HepG2 (cell line): ENCODE results near the gene RBPMS2. TPM values are rescaled to one million over a fixed set of nuclear protein-coding genes. Genes with fewer than 3 reads are reported as not detected.

ENCODE experiments used
- BHLHE40 ChIP-seq: IDR thresholded peaks from 2 replicates; pipeline ENCODE4 v1.6.1; 2011; ENCODE audit warnings: low read length, improper control_type of control experiment
- KAT2B ChIP-seq: fragments of 150-350 bp; IDR thresholded peaks from 2 replicates; pipeline ENCODE4 v1.6.1; 2014; ENCODE audit warnings: low read depth, low read length, borderline replicate concordance
- KLF13 ChIP-seq: sonication (generic); formaldehyde crosslinking; IDR thresholded peaks from 2 replicates; pipeline ENCODE4 v1.4.0; 2020; ENCODE audit warnings: mild to moderate bottlenecking, missing genetic modification reagents
- KLF16 ChIP-seq, 2 experiments: sonication (generic) in 1 of 2; formaldehyde crosslinking in 1 of 2; IDR thresholded peaks; 2 replicates each; pipeline versions ENCODE4 v1.6.1 to v1.8.0; 2016 to 2023; ENCODE audit warnings: missing genetic modification reagents in 2 of 2, missing compliant biosample characterization in 1 of 2
- MED1 ChIP-seq: sonication (generic); formaldehyde crosslinking; IDR thresholded peaks from 2 replicates; pipeline ENCODE4 v1.4.0; 2020; ENCODE audit warnings: missing genetic modification reagents
- MTA3 ChIP-seq: sonication (generic); formaldehyde crosslinking; IDR thresholded peaks from 2 replicates; pipeline ENCODE4 v1.4.0; 2020; ENCODE audit warnings: missing genetic modification reagents
- PAF1 ChIP-seq: IDR thresholded peaks from 2 replicates; pipeline ENCODE4 v1.6.1; 2016; ENCODE audit warnings: missing genetic modification reagents, missing compliant biosample characterization
- PAX8 ChIP-seq: sonication (generic); formaldehyde crosslinking; IDR thresholded peaks from 2 replicates; pipeline ENCODE4 v1.8.0; 2022; ENCODE audit warnings: mild to moderate bottlenecking, missing genetic modification reagents, borderline replicate concordance
- SRSF1 ChIP-seq: fragments of 200-400 bp; formaldehyde crosslinking; optimal IDR thresholded peaks from 2 replicates; pipeline ENCODE3; 2017; ENCODE audit warnings: mild to moderate bottlenecking, low read depth, low read length, moderate library complexity
- SRSF4 ChIP-seq: fragments of 200-400 bp; formaldehyde crosslinking; IDR thresholded peaks from one replicate; pipeline ENCODE4 v1.6.1; 2018; ENCODE audit warnings: mild to moderate bottlenecking, low read depth, low read length, moderate library complexity; ENCODE audit not compliant: poor library complexity, severe bottlenecking
- U2AF1 ChIP-seq: fragments of 200-400 bp; formaldehyde crosslinking; optimal IDR thresholded peaks from 2 replicates; pipeline ENCODE3; 2017; ENCODE audit warnings: mild to moderate bottlenecking, low read depth, low read length
- ZNF687 ChIP-seq: sonication (generic); formaldehyde crosslinking; IDR thresholded peaks from 2 replicates; pipeline ENCODE4 v1.5.1; 2020; ENCODE audit warnings: mild to moderate bottlenecking, missing genetic modification reagents, moderate library complexity
- ZNF777 ChIP-seq: sonication (generic); formaldehyde crosslinking; IDR thresholded peaks from 2 replicates; pipeline ENCODE4 v1.4.0; 2020; ENCODE audit warnings: missing genetic modification reagents
- ZNF883 ChIP-seq: sonication (generic); formaldehyde crosslinking; IDR thresholded peaks from 2 replicates; pipeline ENCODE4 v1.5.1; 2020; ENCODE audit warnings: mild to moderate bottlenecking, missing genetic modification reagents; ENCODE audit errors: not compliant biosample characterization
- polyA plus RNA-seq, 8 experiments: library from polyadenylated mRNA; depleted of rRNA in 3 of 8; stranded (reverse) in 7 of 8; unstranded in 1 of 8; fragments of >200 nt; fragmentation: Illumina TruSeq in 4 of 8; extraction: Trizol in 4 of 8; gene quantifications; 2 replicates each; pipeline versions ENCODE4 v1.2.1 to v1.2.3, GENCODE V29; 2011 to 2016; ENCODE audit warnings: low read depth in 4 of 8, missing spikeins in 1 of 8, mixed read lengths in 1 of 8; ENCODE audit not compliant: insufficient read depth in 1 of 8
- total RNA-seq, 5 experiments: library from RNA; depleted of rRNA; stranded (reverse); fragments of >200 nt; fragmentation: Illumina TruSeq; extraction: Trizol; gene quantifications; 2 replicates each; pipeline ENCODE4 v1.2.3, GENCODE V29; 2016; ENCODE audit warnings: low read depth in 1 of 5
- TF ChIP-seq, protein P1 (sequence below): sonication (generic); formaldehyde crosslinking; IDR thresholded peaks from 2 replicates; pipeline ENCODE4 v1.4.0; 2020; ENCODE audit warnings: missing genetic modification reagents
- TF ChIP-seq, protein P2 (sequence below): sonication (generic); formaldehyde crosslinking; IDR thresholded peaks from 2 replicates; pipeline ENCODE4 v1.5.1; 2020; ENCODE audit warnings: missing genetic modification reagents, mild to moderate bottlenecking, borderline replicate concordance
- TF ChIP-seq, protein P3 (sequence below), 2 experiments: sonication (generic) in 1 of 2; formaldehyde crosslinking in 1 of 2; IDR thresholded peaks; 2 replicates each; pipeline versions ENCODE4 v1.4.0 to v1.6.1; 2018 to 2020; ENCODE audit warnings: missing genetic modification reagents in 2 of 2, borderline replicate concordance in 1 of 2, low read depth in 1 of 2, mild to moderate bottlenecking in 1 of 2, missing biosample characterization in 1 of 2

RBPMS2 gene
- total and polyA plus RNA-seq, 2 of the 13 experiments (the other 11 are each of a cell fraction or from before 2014, with no cell fraction given): 0.08 TPM; not detected in 1

- no peak for TF ChIP-seq KAT2B
- TF ChIP-seq ZNF883 (CRISPR knock-in tag): no peak
- TF ChIP-seq ZNF777 (CRISPR knock-in tag): no peak
- no peak for TF ChIP-seq SRSF4
- TF ChIP-seq, protein P1, sequence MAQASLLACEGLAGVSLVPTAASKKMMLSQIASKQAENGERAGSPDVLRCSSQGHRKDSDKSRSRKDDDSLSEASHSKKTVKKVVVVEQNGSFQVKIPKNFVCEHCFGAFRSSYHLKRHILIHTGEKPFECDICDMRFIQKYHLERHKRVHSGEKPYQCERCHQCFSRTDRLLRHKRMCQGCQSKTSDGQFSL (CRISPR knock-in tag): peak; percentile 91
- TF ChIP-seq KLF16 (CRISPR knock-in tag; IDR thresholded peaks at IDR 0.05): no peak
- no peak for TF ChIP-seq BHLHE40
- TF ChIP-seq SRSF1: no peak
- TF ChIP-seq, protein P2, sequence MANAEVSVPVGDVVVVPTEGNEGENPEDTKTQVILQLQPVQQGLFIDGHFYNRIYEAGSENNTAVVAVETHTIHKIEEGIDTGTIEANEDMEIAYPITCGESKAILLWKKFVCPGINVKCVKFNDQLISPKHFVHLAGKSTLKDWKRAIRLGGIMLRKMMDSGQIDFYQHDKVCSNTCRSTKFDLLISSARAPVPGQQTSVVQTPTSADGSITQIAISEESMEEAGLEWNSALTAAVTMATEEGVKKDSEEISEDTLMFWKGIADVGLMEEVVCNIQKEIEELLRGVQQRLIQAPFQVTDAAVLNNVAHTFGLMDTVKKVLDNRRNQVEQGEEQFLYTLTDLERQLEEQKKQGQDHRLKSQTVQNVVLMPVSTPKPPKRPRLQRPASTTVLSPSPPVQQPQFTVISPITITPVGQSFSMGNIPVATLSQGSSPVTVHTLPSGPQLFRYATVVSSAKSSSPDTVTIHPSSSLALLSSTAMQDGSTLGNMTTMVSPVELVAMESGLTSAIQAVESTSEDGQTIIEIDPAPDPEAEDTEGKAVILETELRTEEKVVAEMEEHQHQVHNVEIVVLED: no peak
- TF ChIP-seq MTA3: no peak
- no peak for TF ChIP-seq U2AF1
- TF ChIP-seq PAX8 (CRISPR knock-in tag): no peak
- TF ChIP-seq ZNF687 (CRISPR knock-in tag): 0 out of 2 replicates have a peak, but pooled peaks have one; percentile 13
- TF ChIP-seq MED1 (CRISPR knock-in tag): no peak
- TF ChIP-seq KLF13 (CRISPR knock-in tag): no peak
- TF ChIP-seq, protein P3, sequence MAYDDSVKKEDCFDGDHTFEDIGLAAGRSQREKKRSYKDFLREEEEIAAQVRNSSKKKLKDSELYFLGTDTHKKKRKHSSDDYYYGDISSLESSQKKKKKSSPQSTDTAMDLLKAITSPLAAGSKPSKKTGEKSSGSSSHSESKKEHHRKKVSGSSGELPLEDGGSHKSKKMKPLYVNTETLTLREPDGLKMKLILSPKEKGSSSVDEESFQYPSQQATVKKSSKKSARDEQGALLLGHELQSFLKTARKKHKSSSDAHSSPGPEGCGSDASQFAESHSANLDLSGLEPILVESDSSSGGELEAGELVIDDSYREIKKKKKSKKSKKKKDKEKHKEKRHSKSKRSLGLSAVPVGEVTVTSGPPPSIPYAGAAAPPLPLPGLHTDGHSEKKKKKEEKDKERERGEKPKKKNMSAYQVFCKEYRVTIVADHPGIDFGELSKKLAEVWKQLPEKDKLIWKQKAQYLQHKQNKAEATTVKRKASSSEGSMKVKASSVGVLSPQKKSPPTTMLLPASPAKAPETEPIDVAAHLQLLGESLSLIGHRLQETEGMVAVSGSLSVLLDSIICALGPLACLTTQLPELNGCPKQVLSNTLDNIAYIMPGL (CRISPR knock-in tag; IDR thresholded peaks at IDR 0.05; ENCODE audit: borderline replicate concordance in 1 of 2, low read depth in 1 of 2): peak in 1 of 2 experiments; percentile 28; a peak in 1 of 4 replicates
- TF ChIP-seq PAF1: no peak
These were observed 34.5 kb upstream of the RBPMS2 start (continued) for GRCh38 chr15:64809649-64810496.
